Stimulated activated CD4-positive, alpha-beta T cell treated with anti-CD3 and anti-CD28 coated beads, Interleukin-15, amount 100 ng/mL, for 24 hours (primary cell): ENCODE results near the gene LZTS3.
"Not testable (repeated sequence)": the region's sequence is repeated elsewhere in the genome, so short reads cannot be mapped to it uniquely, and the experiment has no call there.

Source experiments
- DNase-seq: peaks from one replicate; pipeline ENCODE4 v3.0.0-alpha.2; 2020

Gene LZTS3

GRCh38 chr20:3172933-3173609 lies at the start of gene LZTS3:
LZTS3 (minus strand) TSS chr20:3173549; CDS start chr20:3167163, 6,386 bp downstream.
- peak; percentile 81 for DNase-seq

GRCh38 chr20:3221398-3222226 lies 48.3 kb upstream of the LZTS3 start:
- no peak for DNase-seq

GRCh38 chr20:3218307-3218988 lies 45.1 kb upstream of the LZTS3 start:
- DNase-seq = peak; percentile 84

GRCh38 chr20:3215359-3215917 lies 42.1 kb upstream of the LZTS3 start:
- not testable (repeated sequence) for DNase-seq

- no peak for DNase-seq
Observed at GRCh38 chr20:3213226-3213625, 39.9 kb upstream of the LZTS3 start.

GRCh38 chr20:3210346-3210745 lies 37.0 kb upstream of the LZTS3 start:
- DNase-seq = no peak

- no peak for DNase-seq
Observed at GRCh38 chr20:3209946-3210317, 36.6 kb upstream of the LZTS3 start.

- DNase-seq = peak; percentile 80
Observed at GRCh38 chr20:3209257-3209945, 36.1 kb upstream of the LZTS3 start, which contains the start of gene ITPA. ITPA (plus strand) TSS chr20:3209498; CDS start chr20:3209552, 54 bp downstream.

- no peak for DNase-seq
Observed at GRCh38 chr20:3208786-3209256, 35.5 kb upstream of the LZTS3 start.

- DNase-seq = peak; percentile 93
Observed at GRCh38 chr20:3204124-3204794, 30.9 kb upstream of the LZTS3 start, which contains the start of gene DDRGK1. DDRGK1 (minus strand) TSS chr20:3204682; CDS start chr20:3204627, 55 bp downstream.

GRCh38 chr20:3203315-3204123 lies 30.2 kb upstream of the LZTS3 start:
- DNase-seq = peak; percentile 56

GRCh38 chr20:3202965-3203314 lies 29.6 kb upstream of the LZTS3 start:
- DNase-seq = no peak

- no peak for DNase-seq
Observed at GRCh38 chr20:3199976-3200755, 26.8 kb upstream of the LZTS3 start.

GRCh38 chr20:3199206-3199605 lies 25.9 kb upstream of the LZTS3 start:
- no peak for DNase-seq

- DNase-seq = no peak
Observed at GRCh38 chr20:3195590-3196237, 22.4 kb upstream of the LZTS3 start.

- DNase-seq = no peak
Observed at GRCh38 chr20:3194617-3195280, 21.4 kb upstream of the LZTS3 start.

- peak; percentile 27 for DNase-seq
Observed at GRCh38 chr20:3193806-3194616, 20.7 kb upstream of the LZTS3 start.
